Omental fat pad (tissue), 4 donors: Measurements from ENCODE around the gene ORMDL1. TPM values are rescaled to one million over a fixed set of nuclear protein-coding genes. Genes with fewer than 3 reads are reported as not detected.

Source experiments
- ATAC-seq: fragments of 150-250 bp; one replicate; pipeline ENCODE4 v1.9.1; 2016; ENCODE audit warnings: mild to moderate bottlenecking, moderate library complexity; ENCODE audit not compliant: low FRiP score
- DNase-seq: peaks from one replicate; pipeline ENCODE4 v3.0.0-alpha.2; 2019; ENCODE audit warnings: low spot score
- total RNA-seq, 4 donors: library from RNA; depleted of rRNA; stranded (reverse); fragments of >200 nt; gene quantifications; one replicate each; pipeline ENCODE4 v1.1.0, GENCODE V29; 2016
- TF ChIP-seq, protein P1 (sequence below), 3 donors: fragments of 450-650 bp; IDR thresholded peaks; one replicate each; pipeline ENCODE4 v1.5.1; 2016 to 2017; ENCODE audit warnings: antibody characterized with exemption in 3 of 3, mild to moderate bottlenecking in 3 of 3, moderate library complexity in 2 of 3

The ORMDL1 gene
- total RNA-seq, 4 donors from 2014 or later: 74.0 to 114 (median 97.4) TPM

DNA sequence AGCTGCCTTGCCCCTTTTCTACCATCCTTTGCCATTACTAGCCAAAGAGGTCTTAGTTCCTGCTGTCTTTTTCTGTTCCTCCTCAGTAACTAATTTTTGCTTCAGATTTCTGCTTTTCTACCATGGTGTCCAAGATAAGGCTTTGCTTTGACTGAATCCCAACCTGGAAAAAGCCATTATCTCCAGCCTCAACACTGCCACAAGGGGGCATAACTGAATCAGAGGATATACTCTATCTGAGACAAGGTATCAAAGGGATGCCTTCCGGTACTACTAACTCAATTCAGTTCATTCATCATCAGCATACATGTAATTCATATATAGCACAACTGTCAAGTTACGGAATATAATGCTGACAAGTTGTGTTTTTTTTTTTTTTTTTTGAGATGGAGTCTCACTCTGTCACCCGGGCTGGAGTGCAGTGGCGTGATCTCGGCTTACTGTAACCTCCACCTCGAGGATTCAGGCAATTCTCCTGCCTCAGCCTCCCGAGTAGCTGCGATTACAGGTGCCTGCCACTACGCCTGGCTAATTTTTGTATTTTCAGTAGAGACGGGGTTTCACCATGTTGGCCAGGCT lies 33.0 kb downstream of the ORMDL1 start:
- DNase-seq (no peak), ATAC-seq (no peak)
- TF ChIP-seq, protein P1, sequence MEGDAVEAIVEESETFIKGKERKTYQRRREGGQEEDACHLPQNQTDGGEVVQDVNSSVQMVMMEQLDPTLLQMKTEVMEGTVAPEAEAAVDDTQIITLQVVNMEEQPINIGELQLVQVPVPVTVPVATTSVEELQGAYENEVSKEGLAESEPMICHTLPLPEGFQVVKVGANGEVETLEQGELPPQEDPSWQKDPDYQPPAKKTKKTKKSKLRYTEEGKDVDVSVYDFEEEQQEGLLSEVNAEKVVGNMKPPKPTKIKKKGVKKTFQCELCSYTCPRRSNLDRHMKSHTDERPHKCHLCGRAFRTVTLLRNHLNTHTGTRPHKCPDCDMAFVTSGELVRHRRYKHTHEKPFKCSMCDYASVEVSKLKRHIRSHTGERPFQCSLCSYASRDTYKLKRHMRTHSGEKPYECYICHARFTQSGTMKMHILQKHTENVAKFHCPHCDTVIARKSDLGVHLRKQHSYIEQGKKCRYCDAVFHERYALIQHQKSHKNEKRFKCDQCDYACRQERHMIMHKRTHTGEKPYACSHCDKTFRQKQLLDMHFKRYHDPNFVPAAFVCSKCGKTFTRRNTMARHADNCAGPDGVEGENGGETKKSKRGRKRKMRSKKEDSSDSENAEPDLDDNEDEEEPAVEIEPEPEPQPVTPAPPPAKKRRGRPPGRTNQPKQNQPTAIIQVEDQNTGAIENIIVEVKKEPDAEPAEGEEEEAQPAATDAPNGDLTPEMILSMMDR (IDR thresholded peaks at IDR 0.05): no peak

DNA sequence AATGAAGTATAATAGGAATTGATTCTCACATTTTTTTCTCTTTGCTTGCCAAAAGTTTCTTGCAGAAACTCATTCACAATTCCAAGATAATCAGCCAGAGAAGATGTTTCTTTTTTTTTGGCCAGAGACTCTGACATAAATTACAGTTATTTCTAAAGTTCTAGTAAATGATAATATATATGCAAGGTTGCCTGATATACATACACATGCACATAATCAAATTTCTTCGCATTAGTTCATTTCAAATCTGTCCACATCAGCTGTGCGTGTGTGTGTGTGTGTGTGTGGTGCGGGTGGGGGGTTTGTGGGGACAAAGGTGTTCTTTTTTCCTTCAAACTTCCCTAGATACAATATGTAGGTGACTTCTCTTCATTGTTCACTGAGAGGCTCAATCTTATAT lies 54.7 kb downstream of the ORMDL1 start:
- ATAC-seq (no peak), DNase-seq (no peak)
- TF ChIP-seq, protein P1 (IDR thresholded peaks at IDR 0.05): no peak

DNA sequence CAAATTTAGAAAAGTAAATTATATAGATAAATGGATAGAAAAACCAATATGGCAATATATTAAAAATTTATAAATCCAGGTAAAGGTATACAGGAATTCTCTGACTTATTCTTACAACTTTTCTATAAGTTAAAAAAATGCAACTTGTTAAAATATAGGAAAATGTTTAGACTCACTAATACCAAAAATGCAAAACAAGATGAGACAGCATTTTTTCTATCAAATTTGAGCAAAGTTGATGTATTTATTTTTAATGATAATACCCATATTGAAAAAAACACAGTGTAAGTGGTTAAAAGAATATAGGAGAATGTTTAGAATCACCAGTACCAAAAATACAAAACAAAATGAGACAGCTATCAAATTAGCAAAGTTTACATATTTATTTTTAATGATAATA lies 57.3 kb downstream of the ORMDL1 start:
- DNase-seq (no peak), ATAC-seq (no peak)
- TF ChIP-seq, protein P1 (IDR thresholded peaks at IDR 0.05): no peak

DNA sequence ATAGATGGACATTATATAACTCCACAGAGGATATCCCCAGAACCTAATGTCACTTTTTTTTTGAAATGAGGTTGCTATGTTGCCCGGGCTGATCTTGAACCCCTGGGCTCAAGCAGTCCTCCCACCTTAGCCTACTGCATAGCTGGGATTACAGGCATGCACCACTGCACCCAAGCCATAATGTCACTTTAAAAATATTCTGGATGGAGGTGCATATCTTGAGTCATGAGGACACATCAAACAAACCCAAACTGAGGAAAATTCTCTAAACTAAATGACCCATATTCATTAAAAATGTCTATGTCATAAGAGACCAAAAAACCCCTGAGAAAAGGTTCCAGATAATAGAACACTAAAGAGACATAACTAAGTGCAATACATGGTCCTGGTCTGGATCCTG lies 57.9 kb downstream of the ORMDL1 start:
- DNase-seq: no peak
- TF ChIP-seq, protein P1 (IDR thresholded peaks at IDR 0.05): no peak
- no peak for ATAC-seq

DNA sequence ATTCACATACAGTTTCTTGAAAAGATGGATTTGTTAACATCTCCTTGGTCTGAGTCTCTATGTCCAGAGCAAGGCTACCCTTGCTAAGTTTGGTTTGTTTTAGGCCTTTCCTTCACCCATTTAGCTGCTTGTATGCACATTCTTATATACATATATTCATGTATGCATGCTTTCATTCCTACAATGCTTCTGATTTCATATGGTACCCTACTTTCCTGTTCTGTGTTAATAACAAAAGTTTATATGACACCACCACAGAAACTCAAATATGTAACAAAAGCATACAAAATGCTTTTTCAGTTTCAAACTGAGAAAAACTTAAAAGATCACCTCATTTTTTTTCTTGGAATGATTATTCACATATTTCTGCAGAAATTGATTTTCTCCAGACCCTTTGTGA lies 60.9 kb downstream of the ORMDL1 start:
- TF ChIP-seq, protein P1 (IDR thresholded peaks at IDR 0.05): no peak
- no peak for ATAC-seq
- no peak for DNase-seq

Other genes with a start within 250 kb of the ORMDL1 start
- gene SLC40A1, start 203.6 kb downstream of the ORMDL1 start, total RNA-seq: 100 to 1,000 TPM in 3 of 4 donors, 10 to 100 TPM in 1; 34.8 to 227 (median 108) TPM
- 10 to 100 TPM; 46.0 to 61.8 (median 50.3) TPM for gene ASNSD1, start 122.9 kb downstream of the ORMDL1 start, total RNA-seq
- 10 to 100 TPM in 2 of 4 donors, 1 to 10 TPM in 2; 7.3 to 19.4 (median 10.8) TPM for gene ANKAR, start 109.7 kb downstream of the ORMDL1 start, total RNA-seq
- gene OSGEPL1, start 21.5 kb downstream of the ORMDL1 start, total RNA-seq: 1 to 10 TPM; 1.3 to 9.6 (median 4.9) TPM
- 10 to 100 TPM; 16.8 to 29.8 (median 19.5) TPM for gene PMS1, start 111 bp upstream of the ORMDL1 start, total RNA-seq